IPS DF 6.9 (cell line): ENCODE measurements around the gene LANCL3.

Experiments used
- DNase-seq: peaks from one replicate; pipeline ENCODE4 v3.0.0-alpha.2; 2013; ENCODE audit warnings: low read depth, low spot score
- H3K27ac ChIP-seq: one replicate; pipeline ENCODE4 v1.5.1; 2013; ENCODE audit warnings: low read length, control low read depth
- H3K27me3 ChIP-seq: 2 replicates; pipeline ENCODE4 v1.6.1; 2013; ENCODE audit warnings: mild to moderate bottlenecking, low read length; ENCODE audit not compliant: control insufficient read depth, insufficient read depth
- H3K36me3 ChIP-seq: 2 replicates; pipeline ENCODE4 v1.6.1; 2013; ENCODE audit warnings: low read length; ENCODE audit not compliant: control insufficient read depth, insufficient read depth
- H3K4me1 ChIP-seq: 2 replicates; pipeline ENCODE4 v1.6.1; 2013; ENCODE audit warnings: low read length; ENCODE audit not compliant: control insufficient read depth, insufficient read depth
- H3K4me3 ChIP-seq: 2 replicates; pipeline ENCODE4 v1.5.1; 2013; ENCODE audit warnings: mild to moderate bottlenecking, low read length
- H3K9me3 ChIP-seq: 2 replicates; pipeline ENCODE4 v1.6.1; 2013; ENCODE audit warnings: low read length, inconsistent platforms; ENCODE audit not compliant: control insufficient read depth, insufficient read depth
- WGBS: extraction: QIAGEN DNeasy Blood & Tissue Kit; methylation state at CpG from one replicate; pipeline ENCODE4 v1.1.7; 2013; ENCODE audit warnings: mixed read lengths, missing lambda C conversion rate; ENCODE audit not compliant: insufficient read length, insufficient coverage; 5-methylcytosine and 5-hydroxymethylcytosine counted together

Gene LANCL3

DNA sequence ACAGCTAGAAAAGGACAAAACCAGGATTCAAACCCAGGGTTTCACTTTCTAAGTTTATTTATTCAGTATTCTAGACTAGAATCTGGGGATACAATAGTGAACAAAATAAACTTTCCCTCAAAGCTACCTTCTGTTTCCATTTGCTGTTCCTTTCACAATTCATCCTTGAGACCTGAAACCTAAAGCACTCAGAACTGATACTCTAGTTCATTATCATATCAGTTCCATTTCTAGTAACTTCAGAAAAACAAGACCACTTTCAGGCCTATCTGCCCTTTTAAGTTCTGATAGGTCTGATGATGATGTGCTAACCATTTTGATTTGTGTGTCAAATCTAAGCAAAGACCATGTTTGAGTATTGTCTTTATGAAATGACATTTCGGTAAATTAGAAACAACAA, 106.3 kb downstream of the LANCL3 start:
- H3K27ac ChIP-seq, result no peak overlapping the region
- WGBS, result no CpG with 5 or more reads among the region's 1 CpG
- H3K27me3 ChIP-seq, result no peaks in the 10 kb centered on the region
- no peaks in the 10 kb centered on the region for H3K4me1 ChIP-seq
- no peak overlapping the region for H3K4me3 ChIP-seq
- DNase-seq, result no peak
- no peaks in the 10 kb centered on the region for H3K9me3 ChIP-seq
- H3K36me3 ChIP-seq, result no peaks in the 10 kb centered on the region

DNA sequence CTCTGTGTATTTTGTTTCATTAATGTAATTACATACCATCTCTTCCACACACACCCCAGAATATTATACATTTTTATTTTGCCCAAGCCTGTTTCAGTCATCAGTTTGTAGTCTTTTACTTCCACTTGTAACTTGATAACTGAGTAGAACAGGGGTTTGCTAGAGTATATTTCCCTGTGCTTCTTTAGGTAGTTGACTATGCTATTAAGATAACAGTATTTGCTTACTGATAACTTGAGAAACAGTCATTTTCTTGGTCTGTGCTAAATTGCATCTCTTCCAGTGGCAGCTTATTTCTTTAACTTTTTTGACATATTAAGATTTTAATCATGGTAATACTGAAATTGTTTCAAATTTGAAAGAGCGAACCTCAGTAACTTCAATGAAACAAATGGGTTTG, 107.1 kb downstream of the LANCL3 start:
- WGBS, result no CpG with 5 or more reads among the region's 1 CpG
- Histone ChIP-seq H3K9me3 (no peaks in the 10 kb centered on the region), H3K27ac (no peak overlapping the region), H3K27me3 (no peaks in the 10 kb centered on the region), H3K4me1 (no peaks in the 10 kb centered on the region), H3K36me3 (no peaks in the 10 kb centered on the region), H3K4me3 (no peak overlapping the region)
- no peak for DNase-seq

DNA sequence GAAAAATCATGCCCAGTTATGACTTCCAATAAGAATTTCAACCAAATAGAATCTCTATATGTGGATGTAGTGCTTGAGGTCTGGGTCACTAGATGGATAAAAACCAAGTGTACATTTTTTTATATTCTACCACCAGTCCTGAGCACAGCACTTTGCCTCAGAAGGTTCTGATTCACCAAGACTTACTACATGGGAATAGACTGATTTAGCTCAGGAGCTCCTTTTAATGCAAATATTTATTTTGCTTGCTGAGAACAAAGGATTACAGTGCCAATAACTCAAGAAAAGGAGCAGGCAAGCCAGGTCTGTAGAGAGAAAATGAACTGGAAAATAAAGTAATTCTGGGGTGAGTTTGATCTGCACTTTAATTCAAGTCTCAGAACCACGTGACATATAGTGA, 107.8 kb downstream of the LANCL3 start:
- Histone ChIP-seq H3K36me3 (no peaks in the 10 kb centered on the region), H3K27ac (no peak overlapping the region), H3K9me3 (no peaks in the 10 kb centered on the region), H3K4me3 (no peak overlapping the region), H3K27me3 (no peaks in the 10 kb centered on the region), H3K4me1 (no peaks in the 10 kb centered on the region)
- no peak for DNase-seq
- no CpG with 5 or more reads among the region's 1 CpG for WGBS

DNA sequence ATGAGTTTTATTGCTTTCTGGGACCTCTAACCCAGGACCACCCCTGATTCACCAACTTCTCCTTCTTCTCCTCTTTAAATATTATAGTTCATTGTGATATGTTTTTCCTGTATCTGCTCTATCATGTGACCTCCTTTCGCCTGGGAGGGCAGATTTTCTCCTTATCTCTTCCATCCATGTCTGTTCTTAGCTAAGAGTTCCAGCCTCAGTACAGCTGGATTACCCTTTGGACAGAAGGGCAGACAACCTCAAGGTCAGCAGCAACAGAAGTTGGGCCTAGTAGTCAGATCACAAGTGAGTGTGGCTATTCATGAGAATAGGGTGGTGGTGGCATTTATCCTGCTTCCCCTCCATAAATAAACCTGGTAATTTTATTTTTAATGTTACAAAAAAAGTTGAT, 108.4 kb downstream of the LANCL3 start:
- no peaks in the 10 kb centered on the region for H3K9me3 ChIP-seq
- WGBS, result no CpG with 5 or more reads among the region's 1 CpG
- DNase-seq, result no peak
- H3K4me3 ChIP-seq, result no peak overlapping the region
- H3K36me3 ChIP-seq, result no peaks in the 10 kb centered on the region
- no peak overlapping the region for H3K27ac ChIP-seq
- no peaks in the 10 kb centered on the region for H3K4me1 ChIP-seq
- H3K27me3 ChIP-seq, result no peaks in the 10 kb centered on the region

DNA sequence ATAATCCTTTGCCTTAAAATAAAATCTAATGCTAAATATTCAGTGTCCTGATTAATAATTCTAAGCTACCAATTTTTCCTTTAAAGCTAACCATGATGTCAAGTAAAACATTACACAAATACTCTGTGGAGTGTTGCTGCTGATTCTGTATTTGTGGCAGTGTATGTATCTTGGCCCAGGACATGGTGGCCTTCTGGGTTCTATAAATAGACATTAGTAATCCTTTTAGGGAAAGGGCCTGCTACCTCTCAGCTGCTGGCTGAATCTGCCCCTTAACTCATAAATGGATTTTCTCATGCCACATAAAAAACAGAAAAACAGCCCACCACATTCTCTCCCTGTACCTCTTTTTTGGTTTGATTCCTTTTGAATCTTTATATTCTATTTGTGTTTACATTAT, 113.0 kb downstream of the LANCL3 start:
- H3K27me3 ChIP-seq, result no peaks in the 10 kb centered on the region; the same call in 1 of the 2 replicates
- no peak overlapping the region for H3K4me3 ChIP-seq
- H3K27ac ChIP-seq, result no peak overlapping the region
- H3K9me3 ChIP-seq, result no peaks in the 10 kb centered on the region
- no peak for DNase-seq
- H3K4me1 ChIP-seq, result no peaks in the 10 kb centered on the region
- H3K36me3 ChIP-seq, result no peaks in the 10 kb centered on the region

DNA sequence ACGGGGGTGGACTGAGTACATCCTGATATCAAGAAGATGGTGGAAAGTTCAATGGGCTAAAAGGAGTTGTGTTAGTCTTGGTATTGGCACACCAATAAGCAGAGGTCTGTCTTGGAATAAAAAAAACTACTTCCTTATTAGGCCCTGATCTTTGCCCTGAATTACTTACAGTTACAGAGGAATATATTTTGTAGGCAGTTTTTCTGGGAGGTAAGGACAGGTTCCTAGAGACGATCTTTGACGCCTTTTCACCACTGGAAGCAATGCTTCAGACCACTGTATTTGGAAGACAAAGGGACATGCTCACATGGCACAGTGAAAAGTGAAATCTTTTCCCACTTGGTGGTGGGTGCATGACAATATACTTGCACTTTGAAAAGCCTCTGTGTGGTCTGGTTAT, 113.5 kb downstream of the LANCL3 start:
- Histone ChIP-seq H3K9me3 (no peaks in the 10 kb centered on the region), H3K4me1 (no peaks in the 10 kb centered on the region), H3K4me3 (no peak overlapping the region), H3K36me3 (no peaks in the 10 kb centered on the region), H3K27me3 (no peaks in the 10 kb centered on the region; the same call in 1 of the 2 replicates), H3K27ac (no peak overlapping the region)
- no peak for DNase-seq
- no CpG with 5 or more reads among the region's 3 CpGs for WGBS

DNA sequence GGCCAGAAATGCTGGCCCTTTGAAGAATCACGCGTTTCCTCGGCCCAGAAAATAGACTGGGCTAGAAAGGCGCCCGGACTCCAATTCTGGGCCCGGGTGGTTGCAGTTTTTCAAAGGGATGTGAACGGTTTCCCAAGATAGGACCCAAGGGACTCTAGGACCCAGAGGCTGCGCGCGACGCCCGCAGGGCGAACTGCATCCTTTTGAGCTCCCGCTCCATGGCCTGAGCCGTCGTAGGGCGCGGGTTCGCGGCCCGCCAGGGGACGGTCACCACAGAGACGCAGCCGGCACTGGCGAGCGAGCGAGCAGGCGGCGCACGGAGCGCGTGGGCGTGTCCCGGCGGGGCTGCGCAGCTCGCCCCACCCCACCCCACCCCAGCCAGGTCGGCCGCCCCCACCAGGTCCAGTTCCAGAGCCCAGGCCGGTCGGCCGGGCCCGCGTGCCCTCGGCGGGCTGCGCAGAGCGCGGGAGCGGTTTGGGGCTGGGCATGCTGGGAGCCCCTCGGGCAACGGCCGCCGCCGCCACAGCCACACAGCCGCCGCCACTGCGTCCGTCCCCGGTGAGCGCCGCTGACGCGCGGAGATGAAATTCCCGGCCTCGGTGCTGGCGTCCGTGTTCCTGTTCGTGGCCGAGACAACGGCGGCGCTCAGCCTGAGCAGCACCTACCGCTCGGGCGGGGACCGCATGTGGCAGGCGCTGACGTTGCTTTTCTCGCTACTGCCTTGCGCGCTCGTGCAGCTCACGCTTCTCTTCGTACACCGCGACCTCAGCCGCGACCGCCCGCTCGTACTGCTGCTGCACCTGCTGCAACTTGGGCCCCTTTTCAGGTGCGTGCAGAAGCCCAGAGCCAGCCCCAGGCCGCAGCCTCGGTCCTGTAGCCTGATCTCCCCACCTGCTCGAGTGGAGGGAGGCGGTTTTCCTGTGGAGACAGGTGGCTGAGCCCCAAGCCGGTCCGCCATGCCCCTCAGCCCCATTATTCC, 114.2 kb downstream of the LANCL3 start, which contains the start of gene XK:
TSS of gene XK (plus strand) at position 411 of the 979 bp plus-strand sequence. CDS start at position 582, 171 bp downstream.
- no CpG with 5 or more reads among the region's 100 CpGs for WGBS
- Histone ChIP-seq H3K27me3 (no peaks in the 10 kb centered on the region; the same call in 1 of the 2 replicates), H3K9me3 (no peaks in the 10 kb centered on the region), H3K27ac (no peak within 1 kb of the TSS), H3K4me3 (peak within 1 kb of the TSS; percentile 20; the same call in 1 of the 2 replicates), H3K36me3 (no peaks in the 10 kb centered on the region), H3K4me1 (no peaks in the 10 kb centered on the region)
- DNase-seq, result peak; percentile 39

DNA sequence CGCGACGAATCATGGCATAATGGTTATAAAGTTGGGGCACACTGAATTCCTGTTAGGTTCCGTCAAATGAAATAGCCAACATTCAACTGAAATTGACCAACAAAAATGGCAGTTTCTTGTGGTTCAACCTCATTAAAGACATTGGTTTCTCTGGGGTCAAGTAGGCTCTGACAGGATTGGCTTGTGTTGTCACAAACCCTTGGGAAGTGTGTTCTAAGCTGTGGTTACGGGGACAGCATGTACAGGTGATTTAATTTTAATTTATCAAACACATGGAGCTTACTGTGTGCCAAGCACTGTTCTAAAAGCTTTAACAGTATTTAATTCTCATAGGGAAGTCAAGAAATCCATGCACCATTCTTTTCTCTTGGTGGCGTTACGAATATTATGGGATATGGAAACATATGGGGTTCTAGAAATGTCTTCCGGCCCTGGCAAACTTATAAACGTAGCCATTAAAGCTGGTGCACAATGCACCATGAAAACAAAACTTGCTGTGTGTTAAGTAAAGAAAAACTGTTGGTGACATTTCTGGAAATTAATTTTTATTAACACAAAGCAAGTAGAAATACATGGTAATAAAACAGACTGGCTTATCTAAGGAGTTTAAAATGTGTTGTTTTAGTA, 115.0 kb downstream of the LANCL3 start:
- H3K27me3 ChIP-seq, result no peaks in the 10 kb centered on the region; the same call in 1 of the 2 replicates
- H3K4me3 ChIP-seq, result no peak overlapping the region; the same call in 1 of the 2 replicates
- no peak for DNase-seq
- no peaks in the 10 kb centered on the region for H3K4me1 ChIP-seq
- WGBS, result no CpG with 5 or more reads among the region's 9 CpGs
- H3K9me3 ChIP-seq, result no peaks in the 10 kb centered on the region
- H3K36me3 ChIP-seq, result no peaks in the 10 kb centered on the region
- no peak overlapping the region for H3K27ac ChIP-seq

DNA sequence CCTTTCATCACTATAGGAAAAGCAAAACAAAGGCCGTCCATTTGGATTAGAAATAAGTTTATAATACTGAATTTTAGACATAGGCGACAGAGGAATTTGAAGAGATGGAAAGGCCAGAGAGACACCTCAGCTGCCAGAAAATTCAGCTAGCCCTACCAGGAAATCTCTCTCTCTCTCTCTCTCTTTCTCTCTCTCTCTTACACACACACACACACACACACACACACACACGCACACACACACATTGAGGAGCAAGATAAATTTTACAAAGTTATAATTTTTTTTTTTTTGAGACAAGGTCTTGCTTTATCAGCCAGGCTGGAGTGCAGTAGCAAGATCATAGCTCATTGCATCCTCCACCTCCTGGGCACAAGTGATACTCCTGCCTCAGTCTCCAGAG, 115.5 kb downstream of the LANCL3 start:
- Histone ChIP-seq H3K4me1 (no peaks in the 10 kb centered on the region), H3K27ac (no peak overlapping the region), H3K36me3 (no peaks in the 10 kb centered on the region), H3K9me3 (no peaks in the 10 kb centered on the region), H3K4me3 (no peak overlapping the region), H3K27me3 (no peaks in the 10 kb centered on the region; the same call in 1 of the 2 replicates)
- WGBS, result no CpG with 5 or more reads among the region's 3 CpGs
- DNase-seq, result no peak

DNA sequence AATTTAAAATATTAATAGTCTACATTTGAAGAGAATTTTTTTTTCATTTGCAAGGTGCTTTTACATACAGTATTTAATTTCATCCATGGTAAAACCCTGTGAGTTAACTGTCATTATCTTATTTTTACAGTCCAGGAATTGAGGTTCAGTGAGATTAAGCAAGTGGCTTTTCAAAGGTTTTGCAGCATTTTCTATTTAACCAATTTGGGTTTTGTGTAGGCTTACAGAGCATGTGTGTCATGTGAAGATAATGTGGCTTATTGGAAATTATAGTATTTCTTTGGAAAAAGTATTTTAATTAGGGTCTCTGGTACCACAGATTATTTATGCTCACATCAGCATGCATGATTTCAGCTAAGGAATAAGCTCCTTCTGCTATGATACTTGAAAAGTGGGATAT, 118.7 kb downstream of the LANCL3 start:
- no peak for DNase-seq
- H3K36me3 ChIP-seq, result no peaks in the 10 kb centered on the region
- H3K9me3 ChIP-seq, result no peaks in the 10 kb centered on the region
- H3K27ac ChIP-seq, result no peak overlapping the region
- no peaks in the 10 kb centered on the region for H3K4me1 ChIP-seq
- H3K27me3 ChIP-seq, result no peaks in the 10 kb centered on the region; the same call in 1 of the 2 replicates
- no peak overlapping the region for H3K4me3 ChIP-seq
